ENCODE measurements around the gene RAB8A.

DNA sequence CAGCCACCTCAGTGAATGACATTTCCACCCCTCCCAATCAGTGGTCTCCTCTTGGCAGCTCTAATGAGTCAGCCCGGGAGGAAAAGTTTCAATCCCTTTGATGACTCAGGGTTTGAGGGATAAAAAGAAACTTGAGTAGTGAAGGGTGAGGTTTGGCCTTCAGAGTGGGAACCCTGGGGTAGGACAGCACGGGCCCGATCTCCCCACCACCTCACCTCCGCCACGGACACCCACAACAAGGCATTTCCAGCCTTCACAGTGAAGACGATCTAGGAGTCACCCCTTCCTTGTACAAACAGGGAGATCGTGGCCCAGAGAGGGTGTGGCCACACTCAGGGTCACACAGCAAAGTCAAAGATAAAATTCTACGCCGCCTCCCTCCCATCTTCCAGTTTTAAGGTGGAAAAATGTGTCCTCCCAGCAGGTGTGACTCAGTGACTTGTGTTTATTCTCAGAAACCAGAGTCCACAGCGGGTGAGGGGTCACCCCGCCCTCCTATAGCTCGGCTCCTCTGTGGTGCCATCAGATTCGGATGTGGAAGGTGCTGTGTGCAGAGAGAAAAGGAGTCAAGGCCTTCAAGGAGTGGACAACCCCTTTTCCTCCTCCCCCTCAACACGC lies 49.4 kb downstream of the RAB8A start:
- TF ChIP-seq CTCF (IDR thresholded peaks at IDR 0.05) (no peak), EZH2 (IDR thresholded peaks at IDR 0.05) (no peak)
